ENCODE measurements around the gene GRK6. TPM values are rescaled to one million over a fixed set of nuclear protein-coding genes. Genes with fewer than 3 reads are reported as not detected.

The GRK6 gene
- total RNA-seq, 1 experiment from 2014 or later = 82.3 TPM

- no peaks in the 10 kb centered on the region for H3K9me2 ChIP-seq (ENCODE audit: insufficient read depth)
- BruUV-seq (replicated peaks) = no TSS peak
- no peak overlapping the region for H3K4me3 ChIP-seq
- no peaks in the 10 kb centered on the region; the same call in 1 of the 2 replicates for H4K20me1 ChIP-seq (ENCODE audit: insufficient read depth)
- DNase-seq = peak in 1 of 2 experiments; percentile 31
- no peak overlapping the region for H2AFZ ChIP-seq
- TF ChIP-seq EZH2 (IDR thresholded peaks at IDR 0.05; ENCODE audit: low read depth) = no peak
- TF ChIP-seq CTCF (conservative IDR thresholded peaks at IDR 0.05) = no peak
- H3K36me3 ChIP-seq (ENCODE audit: low read depth) = no peaks in the 10 kb centered on the region
- no peak overlapping the region for H3K27ac ChIP-seq
- ChIA-PET POLR2A (ENCODE audit: unreplicated experiment) (interaction anchor here (0.5 kb wide), 1 partner anchor 13 kb away, joined by 4 read pairs; no protein-coding TSS in a partner anchor), CTCF (no interaction called here)
- H3K79me2 ChIP-seq (ENCODE audit: low read depth) = peaks cover 14% of the 10 kb centered on the region; the same call in 1 of the 2 replicates
- no peaks in the 10 kb centered on the region for H3K9me3 ChIP-seq (ENCODE audit: insufficient read depth, low read depth)
- intact Hi-C loops (cut with micrococcal nuclease; ENCODE audit: unreplicated experiment) = loop anchor here (2.0 kb wide), 1 partner anchor 19 kb away; no protein-coding TSS in a partner anchor
- no peak overlapping the region for H3K4me2 ChIP-seq
- no peaks in the 10 kb centered on the region for H3K27me3 ChIP-seq (ENCODE audit: insufficient read depth, low read depth)
- H3K4me1 ChIP-seq (replicated peaks; ENCODE audit: insufficient read depth) = peaks cover 18% of the 10 kb centered on the region
- H3F3A ChIP-seq (ENCODE audit: insufficient read depth, low read depth) = peaks cover 51% of the 10 kb centered on the region
Measured at GRCh38 chr5:177475563-177476427, 49.3 kb downstream of the GRK6 start.

- Histone ChIP-seq H3K9me2 (ENCODE audit: insufficient read depth) (no peaks in the 10 kb centered on the region), H3F3A (ENCODE audit: insufficient read depth, low read depth) (peaks cover 51% of the 10 kb centered on the region), H3K4me3 (no peak overlapping the region), H3K27ac (no peak overlapping the region), H3K27me3 (ENCODE audit: insufficient read depth, low read depth) (no peaks in the 10 kb centered on the region), H3K79me2 (ENCODE audit: low read depth) (peaks cover 9% of the 10 kb centered on the region; the same call in 1 of the 2 replicates), H3K36me3 (ENCODE audit: low read depth) (no peaks in the 10 kb centered on the region), H3K9me3 (ENCODE audit: insufficient read depth, low read depth) (no peaks in the 10 kb centered on the region), H3K4me2 (no peak overlapping the region), H3K4me1 (replicated peaks; ENCODE audit: insufficient read depth) (peaks cover 9% of the 10 kb centered on the region), H4K20me1 (ENCODE audit: insufficient read depth) (no peaks in the 10 kb centered on the region; the same call in 1 of the 2 replicates), H2AFZ (no peak overlapping the region)
- ChIA-PET POLR2A (ENCODE audit: unreplicated experiment) (interaction anchor here (0.5 to 0.7 kb wide), 2 partner anchors 14 to 21 kb away, joined by 4 to 6 read pairs; partner anchors contain the start of gene PDLIM7), CTCF (interaction anchor here (0.5 to 1.1 kb wide), 2 partner anchors 19 kb away, joined by 3 to 4 read pairs; no protein-coding TSS in a partner anchor)
- no TSS peak for BruUV-seq (replicated peaks)
- intact Hi-C loops (cut with micrococcal nuclease; ENCODE audit: unreplicated experiment) = no loop called here
- no peak for TF ChIP-seq EZH2 (IDR thresholded peaks at IDR 0.05; ENCODE audit: low read depth)
- TF ChIP-seq CTCF (conservative IDR thresholded peaks at IDR 0.05) = no peak
- peak in 1 of 2 experiments; percentile 18 for DNase-seq
Measured at GRCh38 chr5:177476531-177477233, 50.2 kb downstream of the GRK6 start.

DNA sequence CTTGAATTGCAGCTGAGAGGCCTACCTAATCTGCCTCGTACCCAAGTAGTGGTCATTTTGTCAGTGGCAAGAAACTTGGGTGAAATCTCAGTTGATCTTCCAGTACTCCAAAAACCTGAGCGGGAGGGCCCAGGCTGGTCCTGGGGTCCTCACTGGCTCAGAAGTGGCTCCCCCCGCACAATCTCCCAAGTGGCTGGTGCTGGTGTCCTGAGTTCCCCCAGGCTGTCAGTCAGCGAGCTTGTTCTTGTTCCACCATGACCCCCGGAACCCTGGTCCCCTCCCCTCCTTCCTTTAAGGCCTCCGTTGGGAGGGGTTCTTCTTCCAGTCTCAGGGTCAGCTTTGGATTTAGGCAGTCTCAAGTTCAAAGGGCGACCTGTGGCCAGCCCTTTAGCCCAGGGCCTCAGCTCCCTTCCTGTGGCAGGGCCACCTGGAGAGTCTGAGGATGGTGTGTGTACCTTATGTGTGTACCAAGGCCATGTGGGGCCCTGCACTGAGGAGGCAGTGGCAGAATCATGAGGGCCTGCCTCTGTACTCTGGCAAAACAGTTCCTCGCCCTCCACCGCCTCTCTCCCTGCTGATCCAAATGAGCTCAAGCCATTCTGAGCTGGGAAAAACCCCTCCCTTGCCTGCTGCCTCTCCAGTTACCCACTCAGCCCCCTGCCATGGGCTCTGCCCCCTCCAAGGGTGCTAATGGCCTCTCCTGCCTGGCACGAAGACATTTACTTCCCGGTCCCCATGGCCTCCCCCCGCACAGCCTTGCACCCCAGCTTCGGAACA lies 51.4 kb downstream of the GRK6 start:
- CTCF ChIA-PET = interaction anchor here (0.5 to 1.1 kb wide), 3 partner anchors 20 to 69 kb away, joined by 3 to 4 read pairs (median 4); no protein-coding TSS in a partner anchor
- Histone ChIP-seq H3K4me3 (no peak overlapping the region), H3K36me3 (ENCODE audit: low read depth) (no peaks in the 10 kb centered on the region), H3K9me2 (ENCODE audit: insufficient read depth) (no peaks in the 10 kb centered on the region), H3K9me3 (ENCODE audit: insufficient read depth, low read depth) (no peaks in the 10 kb centered on the region), H4K20me1 (ENCODE audit: insufficient read depth) (no peaks in the 10 kb centered on the region), H3K27me3 (ENCODE audit: insufficient read depth, low read depth) (no peaks in the 10 kb centered on the region), H3K79me2 (ENCODE audit: low read depth) (no peaks in the 10 kb centered on the region), H3K4me2 (no peak overlapping the region), H3K27ac (no peak overlapping the region), H3F3A (ENCODE audit: insufficient read depth, low read depth) (peaks cover 59% of the 10 kb centered on the region), H2AFZ (no peak overlapping the region), H3K4me1 (replicated peaks; ENCODE audit: insufficient read depth) (no peaks in the 10 kb centered on the region)
- intact Hi-C loops (cut with micrococcal nuclease; ENCODE audit: unreplicated experiment) = no loop called here
- no TSS peak for BruUV-seq (replicated peaks)
- peak in 1 of 2 experiments; percentile 33 for DNase-seq
- POLR2A ChIA-PET (ENCODE audit: unreplicated experiment) = interaction anchor here (0.6 kb wide), 2 partner anchors 17 to 656 kb away, joined by 3 read pairs; no protein-coding TSS in a partner anchor
- TF ChIP-seq EZH2 (IDR thresholded peaks at IDR 0.05; ENCODE audit: low read depth) = no peak
- no peak for TF ChIP-seq CTCF (conservative IDR thresholded peaks at IDR 0.05)
